ENCODE results near the gene CST3. TPM values are rescaled to one million over a fixed set of nuclear protein-coding genes. Genes with fewer than 3 reads are reported as not detected.

Gene CST3
- total RNA-seq, 1 donor from 2014 or later: 82.7 TPM

DNA sequence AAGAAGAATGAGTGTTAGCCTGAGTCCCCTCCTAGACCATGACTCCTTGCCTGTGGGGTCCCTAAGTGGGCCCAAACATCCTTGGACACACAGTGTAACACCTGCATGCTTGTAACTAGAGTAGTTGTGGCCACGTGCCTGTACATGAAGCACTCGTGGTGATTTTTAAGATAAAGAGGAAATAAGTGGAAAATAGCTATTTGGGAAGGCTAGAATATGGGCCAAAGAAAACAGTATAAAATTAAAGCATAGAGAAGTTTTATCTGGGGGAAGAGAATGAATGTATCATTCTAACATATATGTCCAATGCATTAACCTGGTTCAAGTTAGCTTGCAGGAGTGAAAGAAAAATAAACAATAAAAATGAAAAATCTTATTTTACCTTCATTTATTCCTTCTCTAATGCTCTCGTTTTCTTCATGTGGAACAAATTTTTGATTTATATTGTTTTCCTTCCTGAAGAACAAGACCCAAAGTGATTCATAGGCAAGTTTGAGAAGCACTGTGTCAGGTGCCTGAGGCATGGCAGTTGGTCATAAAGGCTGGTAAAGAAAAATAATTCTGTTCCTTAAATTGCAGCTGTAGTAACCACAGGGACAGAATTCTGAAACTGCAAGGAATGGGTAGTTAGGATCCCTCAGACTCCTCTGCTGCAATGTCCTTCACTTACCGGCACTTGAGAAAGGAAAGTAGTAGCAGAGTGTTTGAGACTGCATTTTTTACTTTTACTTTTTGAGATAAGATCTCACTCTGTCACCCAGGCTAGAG is 8.5 kb upstream of the CST3 start:
- FAIRE-seq (no peak), DNase-seq (ENCODE audit: low read depth) (peak; percentile 38)
- H3K36me3 ChIP-seq (ENCODE audit: control insufficient read depth, insufficient read depth, low read length): no peaks in the 10 kb centered on the region
- H3K4me3 ChIP-seq (ENCODE audit: low read depth, low read length): no peak overlapping the region
- no peaks in the 10 kb centered on the region for H3K27me3 ChIP-seq (ENCODE audit: control insufficient read depth, insufficient read depth, low read length)
- TF ChIP-seq, protein P1, sequence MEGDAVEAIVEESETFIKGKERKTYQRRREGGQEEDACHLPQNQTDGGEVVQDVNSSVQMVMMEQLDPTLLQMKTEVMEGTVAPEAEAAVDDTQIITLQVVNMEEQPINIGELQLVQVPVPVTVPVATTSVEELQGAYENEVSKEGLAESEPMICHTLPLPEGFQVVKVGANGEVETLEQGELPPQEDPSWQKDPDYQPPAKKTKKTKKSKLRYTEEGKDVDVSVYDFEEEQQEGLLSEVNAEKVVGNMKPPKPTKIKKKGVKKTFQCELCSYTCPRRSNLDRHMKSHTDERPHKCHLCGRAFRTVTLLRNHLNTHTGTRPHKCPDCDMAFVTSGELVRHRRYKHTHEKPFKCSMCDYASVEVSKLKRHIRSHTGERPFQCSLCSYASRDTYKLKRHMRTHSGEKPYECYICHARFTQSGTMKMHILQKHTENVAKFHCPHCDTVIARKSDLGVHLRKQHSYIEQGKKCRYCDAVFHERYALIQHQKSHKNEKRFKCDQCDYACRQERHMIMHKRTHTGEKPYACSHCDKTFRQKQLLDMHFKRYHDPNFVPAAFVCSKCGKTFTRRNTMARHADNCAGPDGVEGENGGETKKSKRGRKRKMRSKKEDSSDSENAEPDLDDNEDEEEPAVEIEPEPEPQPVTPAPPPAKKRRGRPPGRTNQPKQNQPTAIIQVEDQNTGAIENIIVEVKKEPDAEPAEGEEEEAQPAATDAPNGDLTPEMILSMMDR (IDR thresholded peaks at IDR 0.05; ENCODE audit: insufficient read depth, low read length, severe bottlenecking): no peak

DNA sequence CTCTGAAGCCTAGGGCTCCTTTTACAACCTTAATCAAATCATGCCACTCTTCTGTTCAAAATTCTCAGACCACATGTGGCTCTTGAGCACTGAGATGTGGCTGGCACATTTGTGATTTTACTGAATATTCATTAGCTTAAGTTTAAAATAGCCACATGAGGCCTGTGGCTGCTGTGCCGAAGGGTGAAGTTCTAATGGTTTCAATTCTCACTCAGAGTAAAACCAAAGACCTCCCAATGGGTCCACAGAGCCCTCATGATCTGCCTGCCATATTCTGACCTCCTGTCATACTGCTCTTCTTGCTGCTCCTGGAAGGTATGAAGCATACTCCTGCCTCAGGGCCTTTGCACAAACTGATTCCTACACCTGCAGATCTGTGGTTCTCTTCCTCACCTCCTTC is 7.8 kb upstream of the CST3 start:
- TF ChIP-seq, protein P1 (IDR thresholded peaks at IDR 0.05; ENCODE audit: insufficient read depth, low read length, severe bottlenecking): no peak
- DNase-seq (ENCODE audit: low read depth): no peak

DNA sequence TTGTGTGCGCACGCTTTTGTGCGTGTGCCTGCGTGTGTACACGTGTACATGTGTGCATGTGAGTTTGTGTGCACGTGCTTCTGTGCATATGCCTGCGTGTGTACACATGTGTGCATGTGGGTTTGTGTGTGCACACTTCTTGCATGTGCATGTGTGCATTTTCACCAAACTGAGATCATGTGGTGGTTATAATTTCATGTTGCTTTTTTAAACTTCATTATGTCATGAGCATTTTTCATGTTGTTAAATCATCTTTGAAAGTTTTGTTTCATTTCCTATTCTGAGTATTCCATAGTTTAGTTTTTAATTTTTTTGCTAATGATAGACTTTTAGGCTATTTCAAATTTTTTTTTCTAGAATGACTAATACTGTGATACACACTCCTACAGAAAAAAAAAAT is 6.4 kb upstream of the CST3 start:
- TF ChIP-seq, protein P1 (IDR thresholded peaks at IDR 0.05; ENCODE audit: insufficient read depth, low read length, severe bottlenecking): no peak
- H3K4me3 ChIP-seq (ENCODE audit: low read depth, low read length): no peak overlapping the region
- no peaks in the 10 kb centered on the region for H3K27me3 ChIP-seq (ENCODE audit: control insufficient read depth, insufficient read depth, low read length)
- H3K36me3 ChIP-seq (ENCODE audit: control insufficient read depth, insufficient read depth, low read length): no peaks in the 10 kb centered on the region
- FAIRE-seq (no peak), DNase-seq (ENCODE audit: low read depth) (no peak)

More for the DNA sequence above, 7.8 kb upstream of the CST3 start:
- Histone ChIP-seq H3K36me3 (ENCODE audit: control insufficient read depth, insufficient read depth, low read length) (no peaks in the 10 kb centered on the region), H3K4me3 (ENCODE audit: low read depth, low read length) (no peak overlapping the region), H3K27me3 (ENCODE audit: control insufficient read depth, insufficient read depth, low read length) (no peaks in the 10 kb centered on the region)
- no peak for FAIRE-seq

DNA sequence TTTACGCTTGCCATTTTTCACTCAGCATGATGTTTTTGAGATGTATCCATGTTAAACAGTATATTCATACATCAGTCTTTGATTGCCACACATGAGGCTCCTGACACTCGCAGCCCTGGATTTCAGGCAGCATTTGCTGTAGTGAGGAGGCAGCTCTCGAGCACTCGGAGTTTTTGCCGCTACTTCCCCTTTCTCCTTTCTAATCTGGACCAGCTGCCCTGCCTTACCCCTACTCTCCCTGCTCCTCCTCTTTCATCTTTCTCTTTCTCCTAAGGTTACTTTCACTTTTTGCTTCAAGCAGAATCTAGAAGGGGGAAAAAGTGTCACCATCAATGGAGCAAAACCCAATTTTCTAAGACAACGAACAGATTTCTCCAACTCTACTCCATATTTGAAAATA is 5.9 kb upstream of the CST3 start:
- Histone ChIP-seq H3K27me3 (ENCODE audit: control insufficient read depth, insufficient read depth, low read length) (no peaks in the 10 kb centered on the region), H3K36me3 (ENCODE audit: control insufficient read depth, insufficient read depth, low read length) (no peaks in the 10 kb centered on the region), H3K4me3 (ENCODE audit: low read depth, low read length) (no peak overlapping the region)
- FAIRE-seq (no peak), DNase-seq (ENCODE audit: low read depth) (no peak)
- TF ChIP-seq, protein P1 (IDR thresholded peaks at IDR 0.05; ENCODE audit: insufficient read depth, low read length, severe bottlenecking): no peak

DNA sequence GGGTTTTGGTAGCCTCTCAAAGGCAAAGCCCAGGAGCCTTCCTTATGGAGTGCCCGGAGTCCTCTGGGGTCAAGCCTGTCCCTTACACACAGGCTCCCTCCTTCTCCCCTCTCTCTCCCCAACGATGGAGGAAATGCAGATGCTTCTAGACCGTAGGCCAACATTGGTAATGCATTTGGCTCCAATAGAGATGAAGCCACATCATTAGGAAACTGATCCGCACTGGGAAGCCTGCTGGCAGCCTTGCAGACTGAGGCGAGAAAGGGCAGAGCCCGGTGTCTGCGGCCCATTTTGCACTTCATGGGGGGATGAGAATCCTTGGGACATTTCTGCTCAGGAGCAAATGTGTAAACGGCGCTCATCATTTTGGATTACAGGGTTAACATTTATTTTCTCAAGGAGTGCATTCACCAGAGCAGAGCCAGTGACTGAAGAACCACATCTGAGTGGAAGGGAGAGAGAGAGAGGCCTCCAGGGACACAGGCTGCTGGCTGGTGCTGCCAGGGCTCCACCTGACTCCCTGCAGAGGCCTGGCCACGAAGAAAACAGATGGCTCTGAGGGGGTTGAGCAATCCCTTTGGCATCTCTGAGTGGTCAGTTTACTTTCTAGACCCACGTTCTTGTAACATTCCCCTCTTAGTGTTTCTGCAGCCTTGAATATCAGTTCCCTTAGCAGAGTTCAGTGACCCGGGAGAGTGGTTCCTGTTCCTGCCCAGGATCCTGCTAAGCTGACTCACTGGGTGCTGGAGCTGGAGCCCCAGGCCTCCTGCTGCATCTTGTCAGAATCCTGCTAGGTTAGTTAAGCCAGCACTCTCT is 4.4 kb upstream of the CST3 start:
- DNase-seq (ENCODE audit: low read depth) (peak; percentile 68), FAIRE-seq (no peak)
- Histone ChIP-seq H3K4me3 (ENCODE audit: low read depth, low read length) (no peak overlapping the region), H3K27me3 (ENCODE audit: control insufficient read depth, insufficient read depth, low read length) (no peaks in the 10 kb centered on the region), H3K36me3 (ENCODE audit: control insufficient read depth, insufficient read depth, low read length) (no peaks in the 10 kb centered on the region)
- TF ChIP-seq, protein P1 (IDR thresholded peaks at IDR 0.05; ENCODE audit: insufficient read depth, low read length, severe bottlenecking): no peak
